SK-N-SH (cell line): ENCODE results near the gene C1RL. TPM values are rescaled to one million over a fixed set of nuclear protein-coding genes. Genes with fewer than 3 reads are reported as not detected.

Experiments used
- CTCF ChIA-PET: fragments of 300-600, 350-600 bp; formaldehyde crosslinking; extraction: SDS; loops from one replicate; lab custom pipeline; 2021; lab: Yijun Ruan, JAX
- POLR2A ChIA-PET: fragments of 350-600 bp; sonication (Branson Sonifier 250); formaldehyde crosslinking; extraction: SDS; loops from one replicate; lab custom pipeline; 2020; ENCODE audit warnings: antibody characterized with exemption, inconsistent platforms; lab: Yijun Ruan, JAX
- DNase-seq: peaks from one replicate; pipeline ENCODE4 v3.0.0; 2012
- H2AFZ ChIP-seq: fragments of 200-600 bp; sonication (generic); 2 replicates; pipeline ENCODE4 v1.8.1; 2016; ENCODE audit warnings: antibody characterized with exemption, mild to moderate bottlenecking, low read depth
- H3F3A ChIP-seq: fragments of 200-600 bp; sonication (generic); replicated peaks from 2 replicates; pipeline ENCODE3; 2016; ENCODE audit warnings: antibody characterized with exemption, mild to moderate bottlenecking; ENCODE audit not compliant: insufficient read depth
- H3K27ac ChIP-seq, 2 experiments: fragments of 200-500 bp in 1 of 2; fragments of 200-600 bp in 1 of 2; sonication (Bioruptor generic) in 1 of 2; sonication (generic), shearing (Covaris generic) in 1 of 2; 2 replicates each; pipeline versions ENCODE4 v1.5.1 to v1.6.1; 2014 to 2016; ENCODE audit warnings: low read depth in 2 of 2, inconsistent platforms in 1 of 2, low read length in 1 of 2, mild to moderate bottlenecking in 1 of 2, mixed read lengths in 1 of 2
- H3K27me3 ChIP-seq: fragments of 200-600 bp; sonication (generic), shearing (Covaris generic); 2 replicates; pipeline ENCODE4 v1.6.1; 2016; ENCODE audit warnings: mixed run types; ENCODE audit not compliant: insufficient read depth
- H3K36me3 ChIP-seq, 2 experiments: fragments of 200-500 bp in 1 of 2; fragments of 200-600 bp in 1 of 2; sonication (Bioruptor generic) in 1 of 2; sonication (generic) in 1 of 2; replicated peaks in 1 of 2; 2 replicates each; pipeline versions ENCODE3 to v1.5.1; 2014 to 2016; ENCODE audit warnings: low read length in 1 of 2, mild to moderate bottlenecking in 1 of 2; ENCODE audit not compliant: insufficient read depth in 2 of 2, control insufficient read depth in 1 of 2
- H3K4me1 ChIP-seq, 2 experiments: fragments of 200-500 bp in 1 of 2; fragments of 200-600 bp in 1 of 2; sonication (Bioruptor generic) in 1 of 2; sonication (generic), shearing (Covaris generic) in 1 of 2; 2 replicates each; pipeline versions ENCODE4 v1.5.1 to v1.6.1; 2014 to 2016; ENCODE audit warnings: low read depth in 1 of 2, low read length in 1 of 2, mixed run types in 1 of 2; ENCODE audit not compliant: insufficient read depth in 2 of 2, control insufficient read depth in 1 of 2
- H3K4me2 ChIP-seq: fragments of 200-600 bp; sonication (generic), shearing (Covaris generic); 2 replicates; pipeline ENCODE4 v1.6.1; 2017; ENCODE audit warnings: mixed run types
- H3K4me3 ChIP-seq, 2 experiments: fragments of 200-500 bp in 1 of 2; fragments of 200-600 bp in 1 of 2; sonication (Bioruptor generic) in 1 of 2; sonication (generic), shearing (Covaris generic) in 1 of 2; 2 replicates each; pipeline versions ENCODE4 v1.5.1 to v1.8.1; 2014 to 2016; ENCODE audit warnings: low read depth in 2 of 2, inconsistent platforms in 1 of 2, low read length in 1 of 2, mild to moderate bottlenecking in 1 of 2, mixed read lengths in 1 of 2, moderate library complexity in 1 of 2
- H3K79me2 ChIP-seq: fragments of 200-600 bp; sonication (generic); 2 replicates; pipeline ENCODE4 v1.8.1; 2017; ENCODE audit warnings: mild to moderate bottlenecking; ENCODE audit not compliant: insufficient read depth
- H3K9ac ChIP-seq: fragments of 200-600 bp; sonication (generic); 2 replicates; pipeline ENCODE4 v1.6.1; 2017; ENCODE audit warnings: mixed run types
- H3K9me2 ChIP-seq: fragments of 200-600 bp; sonication (generic); 2 replicates; pipeline ENCODE4 v1.6.1; 2017; ENCODE audit warnings: mixed run types
- H3K9me3 ChIP-seq: fragments of 200-600 bp; sonication (generic); 2 replicates; pipeline ENCODE4 v1.6.1; 2017; ENCODE audit warnings: mixed run types, mild to moderate bottlenecking, moderate library complexity
- H4K20me1 ChIP-seq: fragments of 200-600 bp; sonication (generic); 2 replicates; pipeline ENCODE4 v1.6.1; 2017; ENCODE audit warnings: mild to moderate bottlenecking, mixed run types; ENCODE audit not compliant: insufficient read depth
- FOXM1 ChIP-seq: IDR thresholded peaks from 2 replicates; pipeline ENCODE4 v1.4.0; 2012; ENCODE audit warnings: low read depth, mild to moderate bottlenecking
- GABPA ChIP-seq: IDR thresholded peaks from 2 replicates; pipeline ENCODE4 v1.4.0; 2012; ENCODE audit warnings: low read depth, mild to moderate bottlenecking
- GATA2 ChIP-seq: sonication (generic); formaldehyde crosslinking; IDR thresholded peaks from 2 replicates; pipeline ENCODE4 v1.5.0; 2020; ENCODE audit warnings: mild to moderate bottlenecking, missing genetic modification reagents
- JUND ChIP-seq: IDR thresholded peaks from 2 replicates; pipeline ENCODE4 v1.4.0; 2012
- NFIC ChIP-seq: IDR thresholded peaks from 2 replicates; pipeline ENCODE4 v1.4.0; 2012; ENCODE audit warnings: borderline replicate concordance
- RAD21 ChIP-seq: IDR thresholded peaks from 2 replicates; pipeline ENCODE4 v1.6.1; 2012; ENCODE audit warnings: mild to moderate bottlenecking, low read length
- SIN3A ChIP-seq: IDR thresholded peaks from 2 replicates; pipeline ENCODE4 v1.6.1; 2012; ENCODE audit warnings: low read depth, mild to moderate bottlenecking, low read length, moderate library complexity, borderline replicate concordance
- SMC3 ChIP-seq: IDR thresholded peaks from 2 replicates; pipeline ENCODE4 v1.6.1; 2012; ENCODE audit warnings: low read depth, low read length, improper control_type of control experiment
- TAF1 ChIP-seq: IDR thresholded peaks from 2 replicates; pipeline ENCODE4 v1.6.1; 2012; ENCODE audit warnings: low read depth, mild to moderate bottlenecking, low read length, moderate library complexity, borderline replicate concordance
- TCF12 ChIP-seq: IDR thresholded peaks from 2 replicates; pipeline ENCODE4 v1.4.0; 2012
- TEAD4 ChIP-seq: IDR thresholded peaks from 2 replicates; pipeline ENCODE4 v1.4.0; 2012; ENCODE audit warnings: mild to moderate bottlenecking, borderline replicate concordance; ENCODE audit not compliant: insufficient read depth
- YY1 ChIP-seq: IDR thresholded peaks from 2 replicates; pipeline ENCODE4 v1.4.0; 2012; ENCODE audit warnings: low read depth, mild to moderate bottlenecking
- polyA plus RNA-seq, 3 experiments: library from polyadenylated mRNA; depleted of rRNA; stranded (reverse); fragments of >200 nt; gene quantifications; 2 replicates each; pipeline ENCODE4 v1.2.3, GENCODE V29; 2012
- TF ChIP-seq, protein P1 (sequence below): IDR thresholded peaks from 2 replicates; pipeline ENCODE4 v1.4.0; 2012; ENCODE audit warnings: low read depth, borderline replicate concordance
- TF ChIP-seq, protein P2 (sequence below): fragments of 200-600 bp; sonication (generic); IDR thresholded peaks from 2 replicates; pipeline ENCODE4 v1.6.1; 2017; ENCODE audit warnings: antibody characterized with exemption, mild to moderate bottlenecking, moderate library complexity
- TF ChIP-seq, protein P3 (sequence below): IDR thresholded peaks from 2 replicates; pipeline ENCODE4 v1.4.0; 2012; ENCODE audit warnings: low read depth, borderline replicate concordance
- TF ChIP-seq, protein P4 (sequence below): fragments of 150-350 bp; IDR thresholded peaks from 2 replicates; pipeline ENCODE4 v1.6.1; 2017; ENCODE audit warnings: antibody characterized with exemption, low read length, low read depth, borderline replicate concordance
- TF ChIP-seq, protein P5 (sequence below): IDR thresholded peaks from 2 replicates; pipeline ENCODE4 v1.6.1; 2012; ENCODE audit warnings: mild to moderate bottlenecking, low read depth, low read length, moderate library complexity

Gene C1RL
- polyA plus RNA-seq, 1 of the 3 experiments (the other 2 are of a cell fraction), result 8.3 TPM

DNA sequence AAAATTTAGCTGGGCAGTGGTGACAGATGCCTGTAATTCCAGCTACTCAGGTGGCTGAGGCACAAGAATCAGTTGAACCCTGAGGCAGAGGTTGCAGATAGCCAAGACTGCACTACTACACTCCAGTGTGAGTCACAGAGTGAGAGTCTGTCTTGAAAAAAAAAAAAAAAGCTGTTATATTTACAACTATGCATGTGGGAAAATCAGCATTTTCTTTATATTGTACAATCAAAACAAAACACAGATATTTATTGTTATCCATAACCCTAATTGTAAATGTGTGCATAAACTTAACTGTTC is 29.2 kb downstream of the C1RL start:
- ChIA-PET CTCF (interaction anchor here (1.3 kb wide), 1 partner anchor 156 kb away, joined by 3 read pairs; no protein-coding TSS in a partner anchor), POLR2A (no interaction called here)
- Histone ChIP-seq H3F3A (peaks cover 7% of the 10 kb centered on the region), H3K9ac (peak overlapping the region; percentile 19; the same call in 1 of the 2 replicates), H3K4me3 (no peak overlapping the region), H4K20me1 (no peaks in the 10 kb centered on the region), H3K4me2 (peak overlapping the region; percentile 48; the same call in 1 of the 2 replicates), H3K4me1 (peaks cover 0 to 3% of the 10 kb centered on the region in 2 experiments; a peak in 1 of 4 replicates), H2AFZ (no peak overlapping the region), H3K27ac (peak overlapping the region in 1 of 2 experiments; percentile 45; a peak in 2 of 4 replicates), H3K27me3 (no peaks in the 10 kb centered on the region; the same call in 1 of the 2 replicates), H3K9me3 (no peaks in the 10 kb centered on the region), H3K36me3 (no peaks in the 10 kb centered on the region), H3K79me2 (no peaks in the 10 kb centered on the region), H3K9me2 (no peaks in the 10 kb centered on the region)
- no peak for DNase-seq
- TF ChIP-seq TAF1, result no peak
- TF ChIP-seq, protein P1, sequence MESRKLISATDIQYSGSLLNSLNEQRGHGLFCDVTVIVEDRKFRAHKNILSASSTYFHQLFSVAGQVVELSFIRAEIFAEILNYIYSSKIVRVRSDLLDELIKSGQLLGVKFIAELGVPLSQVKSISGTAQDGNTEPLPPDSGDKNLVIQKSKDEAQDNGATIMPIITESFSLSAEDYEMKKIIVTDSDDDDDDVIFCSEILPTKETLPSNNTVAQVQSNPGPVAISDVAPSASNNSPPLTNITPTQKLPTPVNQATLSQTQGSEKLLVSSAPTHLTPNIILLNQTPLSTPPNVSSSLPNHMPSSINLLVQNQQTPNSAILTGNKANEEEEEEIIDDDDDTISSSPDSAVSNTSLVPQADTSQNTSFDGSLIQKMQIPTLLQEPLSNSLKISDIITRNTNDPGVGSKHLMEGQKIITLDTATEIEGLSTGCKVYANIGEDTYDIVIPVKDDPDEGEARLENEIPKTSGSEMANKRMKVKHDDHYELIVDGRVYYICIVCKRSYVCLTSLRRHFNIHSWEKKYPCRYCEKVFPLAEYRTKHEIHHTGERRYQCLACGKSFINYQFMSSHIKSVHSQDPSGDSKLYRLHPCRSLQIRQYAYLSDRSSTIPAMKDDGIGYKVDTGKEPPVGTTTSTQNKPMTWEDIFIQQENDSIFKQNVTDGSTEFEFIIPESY, result no peak
- no peak for TF ChIP-seq GATA2
- TF ChIP-seq SMC3, result no peak
- TF ChIP-seq, protein P2, sequence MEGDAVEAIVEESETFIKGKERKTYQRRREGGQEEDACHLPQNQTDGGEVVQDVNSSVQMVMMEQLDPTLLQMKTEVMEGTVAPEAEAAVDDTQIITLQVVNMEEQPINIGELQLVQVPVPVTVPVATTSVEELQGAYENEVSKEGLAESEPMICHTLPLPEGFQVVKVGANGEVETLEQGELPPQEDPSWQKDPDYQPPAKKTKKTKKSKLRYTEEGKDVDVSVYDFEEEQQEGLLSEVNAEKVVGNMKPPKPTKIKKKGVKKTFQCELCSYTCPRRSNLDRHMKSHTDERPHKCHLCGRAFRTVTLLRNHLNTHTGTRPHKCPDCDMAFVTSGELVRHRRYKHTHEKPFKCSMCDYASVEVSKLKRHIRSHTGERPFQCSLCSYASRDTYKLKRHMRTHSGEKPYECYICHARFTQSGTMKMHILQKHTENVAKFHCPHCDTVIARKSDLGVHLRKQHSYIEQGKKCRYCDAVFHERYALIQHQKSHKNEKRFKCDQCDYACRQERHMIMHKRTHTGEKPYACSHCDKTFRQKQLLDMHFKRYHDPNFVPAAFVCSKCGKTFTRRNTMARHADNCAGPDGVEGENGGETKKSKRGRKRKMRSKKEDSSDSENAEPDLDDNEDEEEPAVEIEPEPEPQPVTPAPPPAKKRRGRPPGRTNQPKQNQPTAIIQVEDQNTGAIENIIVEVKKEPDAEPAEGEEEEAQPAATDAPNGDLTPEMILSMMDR, result no peak
- no peak for TF ChIP-seq TCF12
- TF ChIP-seq, protein P3, sequence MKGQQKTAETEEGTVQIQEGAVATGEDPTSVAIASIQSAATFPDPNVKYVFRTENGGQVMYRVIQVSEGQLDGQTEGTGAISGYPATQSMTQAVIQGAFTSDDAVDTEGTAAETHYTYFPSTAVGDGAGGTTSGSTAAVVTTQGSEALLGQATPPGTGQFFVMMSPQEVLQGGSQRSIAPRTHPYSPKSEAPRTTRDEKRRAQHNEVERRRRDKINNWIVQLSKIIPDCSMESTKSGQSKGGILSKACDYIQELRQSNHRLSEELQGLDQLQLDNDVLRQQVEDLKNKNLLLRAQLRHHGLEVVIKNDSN, result no peak
- TF ChIP-seq JUND, result no peak
- TF ChIP-seq RAD21, result no peak
- no peak for TF ChIP-seq GABPA
- TF ChIP-seq TEAD4, result no peak
- TF ChIP-seq FOXM1, result no peak
- no peak for TF ChIP-seq YY1
- TF ChIP-seq NFIC, result no peak
- TF ChIP-seq, protein P4, sequence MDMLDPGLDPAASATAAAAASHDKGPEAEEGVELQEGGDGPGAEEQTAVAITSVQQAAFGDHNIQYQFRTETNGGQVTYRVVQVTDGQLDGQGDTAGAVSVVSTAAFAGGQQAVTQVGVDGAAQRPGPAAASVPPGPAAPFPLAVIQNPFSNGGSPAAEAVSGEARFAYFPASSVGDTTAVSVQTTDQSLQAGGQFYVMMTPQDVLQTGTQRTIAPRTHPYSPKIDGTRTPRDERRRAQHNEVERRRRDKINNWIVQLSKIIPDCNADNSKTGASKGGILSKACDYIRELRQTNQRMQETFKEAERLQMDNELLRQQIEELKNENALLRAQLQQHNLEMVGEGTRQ, result no peak
- no peak for TF ChIP-seq SIN3A
- TF ChIP-seq, protein P5, sequence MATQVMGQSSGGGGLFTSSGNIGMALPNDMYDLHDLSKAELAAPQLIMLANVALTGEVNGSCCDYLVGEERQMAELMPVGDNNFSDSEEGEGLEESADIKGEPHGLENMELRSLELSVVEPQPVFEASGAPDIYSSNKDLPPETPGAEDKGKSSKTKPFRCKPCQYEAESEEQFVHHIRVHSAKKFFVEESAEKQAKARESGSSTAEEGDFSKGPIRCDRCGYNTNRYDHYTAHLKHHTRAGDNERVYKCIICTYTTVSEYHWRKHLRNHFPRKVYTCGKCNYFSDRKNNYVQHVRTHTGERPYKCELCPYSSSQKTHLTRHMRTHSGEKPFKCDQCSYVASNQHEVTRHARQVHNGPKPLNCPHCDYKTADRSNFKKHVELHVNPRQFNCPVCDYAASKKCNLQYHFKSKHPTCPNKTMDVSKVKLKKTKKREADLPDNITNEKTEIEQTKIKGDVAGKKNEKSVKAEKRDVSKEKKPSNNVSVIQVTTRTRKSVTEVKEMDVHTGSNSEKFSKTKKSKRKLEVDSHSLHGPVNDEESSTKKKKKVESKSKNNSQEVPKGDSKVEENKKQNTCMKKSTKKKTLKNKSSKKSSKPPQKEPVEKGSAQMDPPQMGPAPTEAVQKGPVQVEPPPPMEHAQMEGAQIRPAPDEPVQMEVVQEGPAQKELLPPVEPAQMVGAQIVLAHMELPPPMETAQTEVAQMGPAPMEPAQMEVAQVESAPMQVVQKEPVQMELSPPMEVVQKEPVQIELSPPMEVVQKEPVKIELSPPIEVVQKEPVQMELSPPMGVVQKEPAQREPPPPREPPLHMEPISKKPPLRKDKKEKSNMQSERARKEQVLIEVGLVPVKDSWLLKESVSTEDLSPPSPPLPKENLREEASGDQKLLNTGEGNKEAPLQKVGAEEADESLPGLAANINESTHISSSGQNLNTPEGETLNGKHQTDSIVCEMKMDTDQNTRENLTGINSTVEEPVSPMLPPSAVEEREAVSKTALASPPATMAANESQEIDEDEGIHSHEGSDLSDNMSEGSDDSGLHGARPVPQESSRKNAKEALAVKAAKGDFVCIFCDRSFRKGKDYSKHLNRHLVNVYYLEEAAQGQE, result no peak
